DND-41 (cell line): Measurements from ENCODE around the gene MTX1.

ENCODE experiments used
- EZH2 ChIP-seq: IDR thresholded peaks from 3 replicates; pipeline ENCODE4 v1.6.1; 2012; ENCODE audit warnings: borderline replicate concordance, low read depth, mild to moderate bottlenecking, moderate library complexity, low read length, inconsistent platforms; ENCODE audit not compliant: severe bottlenecking
- TF ChIP-seq, protein P1 (sequence below): IDR thresholded peaks from 2 replicates; pipeline ENCODE4 v1.5.1; 2012; ENCODE audit warnings: borderline replicate concordance, low read length, moderate library complexity, mild to moderate bottlenecking; ENCODE audit not compliant: poor library complexity, severe bottlenecking; ENCODE audit errors: extremely low read depth

DNA sequence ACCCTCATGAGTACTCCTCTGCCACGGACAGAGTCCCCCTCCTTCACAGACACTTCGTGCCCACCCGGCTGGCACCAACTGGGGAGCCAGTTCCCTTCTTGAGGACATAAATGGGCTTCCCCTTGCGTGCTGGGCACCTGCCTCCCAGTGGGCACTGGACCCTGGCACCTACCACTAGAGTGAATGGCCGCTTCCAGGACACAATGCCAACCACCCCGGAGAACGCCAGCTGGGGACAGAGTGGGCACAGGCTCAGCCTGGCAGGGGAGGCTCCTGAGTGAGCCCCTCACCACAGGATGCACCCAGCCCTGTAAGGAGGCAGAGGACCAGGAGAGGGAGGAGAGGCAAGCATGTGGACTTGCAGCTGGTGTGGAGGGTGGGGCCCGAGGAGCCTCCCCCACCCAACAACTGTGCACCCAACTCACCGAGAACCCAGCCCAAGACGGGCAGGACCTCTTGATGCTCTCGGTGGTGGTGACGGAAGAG, 45.8 kb downstream of the MTX1 start:
- TF ChIP-seq, protein P1, sequence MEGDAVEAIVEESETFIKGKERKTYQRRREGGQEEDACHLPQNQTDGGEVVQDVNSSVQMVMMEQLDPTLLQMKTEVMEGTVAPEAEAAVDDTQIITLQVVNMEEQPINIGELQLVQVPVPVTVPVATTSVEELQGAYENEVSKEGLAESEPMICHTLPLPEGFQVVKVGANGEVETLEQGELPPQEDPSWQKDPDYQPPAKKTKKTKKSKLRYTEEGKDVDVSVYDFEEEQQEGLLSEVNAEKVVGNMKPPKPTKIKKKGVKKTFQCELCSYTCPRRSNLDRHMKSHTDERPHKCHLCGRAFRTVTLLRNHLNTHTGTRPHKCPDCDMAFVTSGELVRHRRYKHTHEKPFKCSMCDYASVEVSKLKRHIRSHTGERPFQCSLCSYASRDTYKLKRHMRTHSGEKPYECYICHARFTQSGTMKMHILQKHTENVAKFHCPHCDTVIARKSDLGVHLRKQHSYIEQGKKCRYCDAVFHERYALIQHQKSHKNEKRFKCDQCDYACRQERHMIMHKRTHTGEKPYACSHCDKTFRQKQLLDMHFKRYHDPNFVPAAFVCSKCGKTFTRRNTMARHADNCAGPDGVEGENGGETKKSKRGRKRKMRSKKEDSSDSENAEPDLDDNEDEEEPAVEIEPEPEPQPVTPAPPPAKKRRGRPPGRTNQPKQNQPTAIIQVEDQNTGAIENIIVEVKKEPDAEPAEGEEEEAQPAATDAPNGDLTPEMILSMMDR = no peak
- TF ChIP-seq EZH2 = no peak
